ENCODE results near the gene NECTIN3.

Gene NECTIN3

GRCh38 chr3:111210003-111210711 is 138.5 kb downstream of the NECTIN3 start:
- no peak for DNase-seq (ENCODE audit: low read depth in 2 of 2)

- DNase-seq (ENCODE audit: low read depth in 2 of 2) = no peak
Observed at GRCh38 chr3:111210866-111211564, 139.4 kb downstream of the NECTIN3 start.

GRCh38 chr3:111212511-111212910 is 140.9 kb downstream of the NECTIN3 start:
- no peak for DNase-seq (ENCODE audit: low read depth in 2 of 2)

GRCh38 chr3:111215481-111215880 is 143.9 kb downstream of the NECTIN3 start:
- DNase-seq (ENCODE audit: low read depth in 2 of 2) = no peak

GRCh38 chr3:111218615-111219014 is 147.0 kb downstream of the NECTIN3 start:
- no peak for DNase-seq (ENCODE audit: low read depth in 2 of 2)

GRCh38 chr3:111227216-111227615 is 155.6 kb downstream of the NECTIN3 start:
- DNase-seq (ENCODE audit: low read depth in 2 of 2) = no peak

- no peak for DNase-seq (ENCODE audit: low read depth in 2 of 2)
Observed at GRCh38 chr3:111229301-111229700, 157.7 kb downstream of the NECTIN3 start.

GRCh38 chr3:111236836-111237713 is 165.5 kb downstream of the NECTIN3 start:
- DNase-seq (ENCODE audit: low read depth in 2 of 2) = no peak

- DNase-seq (ENCODE audit: low read depth in 2 of 2) = no peak
Observed at GRCh38 chr3:111237946-111238345, 166.3 kb downstream of the NECTIN3 start.

- DNase-seq (ENCODE audit: low read depth in 2 of 2) = no peak
Observed at GRCh38 chr3:111238885-111239284, 167.3 kb downstream of the NECTIN3 start.

GRCh38 chr3:111241960-111242359 is 170.3 kb downstream of the NECTIN3 start:
- no peak for DNase-seq (ENCODE audit: low read depth in 2 of 2)
